NK-92 treated with Interleukin-12 subunit alpha and Interleukin-12 subunit beta, amount 100 ng/mL, for 24 hours (cell line): ENCODE results near the gene FMOD.
A peak's percentile ranks its signal among the peaks of the same experiment; 100 is the strongest.
"Not testable (repeated sequence)": the region's sequence is repeated elsewhere in the genome, so short reads cannot be mapped to it uniquely, and the experiment has no call there.

ENCODE experiments used
- DNase-seq: peaks from one replicate; lab custom pipeline; 2025; lab: John Stamatoyannopoulos, UW

The FMOD gene

GRCh38 chr1:203305809-203306088, 45.2 kb downstream of the FMOD start:
- DNase-seq, result peak; percentile 58

GRCh38 chr1:203304919-203305808, 45.8 kb downstream of the FMOD start, which contains the start of gene BTG2:
TSS of gene BTG2 (plus strand) at chr1:203305519. CDS start at chr1:203305607, 88 bp downstream.
- peak; percentile 89 for DNase-seq

- DNase-seq, result no peak
Measured at GRCh38 chr1:203304391-203304918, 46.5 kb downstream of the FMOD start.

DNA sequence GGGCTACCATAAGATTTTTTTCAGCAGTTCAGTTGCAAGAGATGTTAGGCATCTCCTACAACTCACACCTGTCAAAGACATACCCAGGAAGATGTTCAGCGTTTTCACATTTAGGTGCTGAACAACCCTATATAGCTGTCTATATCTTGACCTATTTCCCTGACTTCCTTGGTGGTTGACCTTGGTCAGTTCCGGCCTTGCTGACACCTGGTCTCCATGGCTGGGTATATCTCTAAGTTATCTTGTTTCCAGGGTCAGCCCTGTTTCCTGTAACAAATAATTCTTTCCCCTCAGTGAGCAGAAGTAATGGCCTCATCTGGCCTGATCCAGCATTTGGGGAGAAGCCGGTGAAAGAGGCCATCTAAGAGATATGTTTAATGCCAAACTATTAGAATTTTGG, 48.0 kb downstream of the FMOD start:
- DNase-seq, result no peak

- DNase-seq, result no peak
Measured at GRCh38 chr1:203302456-203302855, 48.5 kb downstream of the FMOD start.

DNA sequence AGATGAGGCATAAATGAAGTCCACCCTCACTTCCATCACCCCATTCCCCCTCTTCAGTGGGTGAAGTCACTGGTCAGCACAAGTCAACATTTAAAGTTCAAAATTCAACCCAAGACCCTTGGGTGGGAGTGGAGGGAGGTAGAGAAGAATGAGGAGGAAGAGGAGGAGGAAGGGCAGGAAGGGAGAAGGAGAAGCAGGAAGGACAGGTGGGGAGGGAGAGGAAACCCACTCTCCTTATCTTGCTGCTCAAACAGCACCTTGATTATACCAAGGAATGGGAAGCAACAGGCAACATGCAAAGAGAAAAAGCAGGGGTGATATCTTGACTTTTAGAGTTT, 49.6 kb downstream of the FMOD start:
- DNase-seq, result no peak

GRCh38 chr1:203300441-203301330, 50.2 kb downstream of the FMOD start:
- DNase-seq, result no peak

DNA sequence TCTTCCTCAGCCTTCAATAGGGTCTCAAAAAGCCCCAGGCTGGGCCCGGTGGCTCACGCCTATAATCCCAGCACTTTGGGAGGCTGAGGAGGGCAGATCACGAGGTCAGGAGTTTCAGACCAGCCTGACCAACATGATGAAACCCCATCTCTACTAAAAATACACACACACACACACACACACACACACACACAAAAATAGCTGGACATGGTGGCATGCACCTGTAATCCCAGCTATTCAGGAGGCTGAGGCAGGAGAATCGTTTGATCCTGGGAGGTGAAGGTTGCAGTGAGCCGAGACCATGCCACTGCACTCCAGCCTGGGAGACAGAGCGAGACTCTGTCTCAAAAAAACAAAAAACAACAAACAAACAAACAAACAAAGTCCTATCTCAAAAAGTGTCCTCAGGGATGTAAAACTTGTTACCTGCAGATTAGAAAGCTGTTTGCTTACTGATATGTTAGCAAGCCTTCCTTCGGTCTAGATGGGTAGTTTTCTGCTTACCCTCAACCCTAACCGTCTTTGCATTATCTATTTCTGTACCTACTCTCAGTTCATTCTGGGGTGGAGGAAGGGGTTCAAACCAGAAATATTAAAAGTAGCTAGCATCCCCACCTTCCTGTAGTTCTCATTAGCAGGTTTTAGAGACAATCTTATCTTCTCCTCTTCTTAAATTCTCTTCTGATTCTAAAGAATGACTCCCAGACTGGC, 51.0 kb downstream of the FMOD start:
- not testable (repeated sequence) for DNase-seq

DNA sequence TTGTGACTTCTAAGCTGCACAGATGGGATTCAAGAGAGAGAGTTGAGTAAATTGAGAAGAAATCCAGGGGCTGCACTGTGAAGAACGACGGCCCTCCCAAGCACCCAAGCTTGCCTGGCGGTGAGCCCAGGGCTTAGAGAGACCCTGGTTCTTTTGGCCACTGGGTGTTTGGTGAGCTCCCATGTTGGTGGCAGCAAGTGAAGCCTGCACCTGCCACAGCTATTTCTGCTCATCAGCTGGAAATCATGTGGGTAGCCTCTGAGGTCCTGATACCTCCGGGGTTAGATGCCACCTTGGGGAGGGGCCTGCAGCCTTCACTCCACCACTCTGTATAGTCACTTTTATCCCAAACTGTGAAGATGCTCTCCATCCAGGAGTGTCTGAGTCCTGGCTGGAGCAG, 51.8 kb downstream of the FMOD start:
- DNase-seq, result no peak

- no peak for DNase-seq
Measured at GRCh38 chr1:203296460-203297073, 54.4 kb downstream of the FMOD start.

GRCh38 chr1:203295796-203296195, 55.1 kb downstream of the FMOD start:
- no peak for DNase-seq

DNA sequence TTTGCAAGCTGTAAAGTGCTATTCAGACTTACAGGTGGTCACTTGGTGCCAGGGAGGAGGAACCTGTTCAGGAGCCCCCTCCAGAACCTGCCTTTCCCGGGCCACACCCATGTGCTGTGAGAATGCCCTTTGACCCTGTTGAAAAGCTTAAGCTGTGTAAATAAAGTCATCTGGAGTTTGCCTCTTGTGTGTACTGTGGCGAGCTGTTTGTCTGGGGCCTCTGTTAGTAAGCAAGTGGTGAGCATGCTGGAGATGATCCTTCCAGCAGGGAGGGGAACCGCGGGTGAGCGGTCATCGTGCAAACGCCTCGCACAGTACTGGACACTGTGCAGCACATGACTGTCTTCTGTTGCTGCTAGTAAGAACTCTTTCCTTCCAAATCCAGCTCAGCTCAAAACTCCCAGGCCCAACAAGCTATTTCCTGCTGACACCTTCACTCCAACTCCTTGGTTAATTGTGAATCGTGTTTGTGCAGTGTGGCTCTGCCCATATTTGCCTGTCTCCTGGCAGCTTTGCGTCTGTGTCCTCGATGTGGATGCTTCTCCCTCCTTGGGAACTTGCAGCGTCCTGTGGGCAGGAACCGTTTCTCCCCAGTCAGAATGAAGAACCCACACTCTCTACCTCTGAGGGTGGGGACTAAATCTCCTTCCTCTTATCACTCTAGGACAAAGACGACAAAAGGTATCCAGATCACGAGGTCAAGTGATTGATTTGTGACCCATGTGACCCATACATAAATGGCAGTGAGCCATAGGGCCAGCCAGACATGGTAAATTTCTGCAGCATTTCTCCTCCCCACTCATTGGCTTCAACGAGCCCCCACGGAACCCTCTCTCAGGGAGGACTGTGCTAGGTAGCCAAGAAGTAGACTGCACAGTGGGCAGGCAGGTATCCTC, 59.5 kb downstream of the FMOD start:
- DNase-seq, result no peak
